ENCODE results near the gene ZDHHC5. TPM values are rescaled to one million over a fixed set of nuclear protein-coding genes. Genes with fewer than 3 reads are reported as not detected.
"Not testable (repeated sequence)": the region's sequence is repeated elsewhere in the genome, so short reads cannot be mapped to it uniquely, and the experiment has no call there.

ZDHHC5 gene
- total RNA-seq, 2 donors from 2014 or later = 62.8 to 62.9 TPM

DNA sequence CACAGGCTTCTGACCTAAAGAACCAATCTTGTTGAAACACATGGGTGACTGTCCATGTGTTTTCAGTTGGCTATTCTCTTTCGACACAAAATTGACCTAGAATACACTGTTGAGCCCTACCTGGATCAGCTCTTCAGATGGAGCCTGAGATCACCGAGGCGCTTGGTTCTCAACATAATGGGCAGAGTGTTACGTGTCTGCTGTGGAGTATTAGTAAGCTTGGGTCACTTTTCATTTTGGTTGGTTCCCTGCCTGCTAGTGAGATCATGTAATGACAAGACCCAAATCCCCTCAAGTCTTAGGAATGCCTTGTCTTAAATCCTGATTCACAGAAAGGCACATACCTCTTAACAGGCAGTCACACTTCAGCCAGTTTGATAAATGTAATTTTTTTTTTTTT lies 35.4 kb downstream of the ZDHHC5 start:
- no peak overlapping the region for H3K4me3 Mint-ChIP-seq
- no peak for ATAC-seq (replicated peaks in 1 of 2)
- H3K9me3 Mint-ChIP-seq = no peaks in the 10 kb centered on the region
- H3K4me1 Mint-ChIP-seq (ENCODE audit: low read depth) = peaks cover 9% of the 10 kb centered on the region
- H3K27ac Mint-ChIP-seq = peak overlapping the region; percentile 48
- DNase-seq = no peak
- no peaks in the 10 kb centered on the region for H3K27me3 Mint-ChIP-seq (ENCODE audit: low read depth)
- peaks cover 4 to 11% of the 10 kb centered on the region in 2 donors for H3K36me3 Mint-ChIP-seq (ENCODE audit: insufficient read depth in 2 of 2)

DNA sequence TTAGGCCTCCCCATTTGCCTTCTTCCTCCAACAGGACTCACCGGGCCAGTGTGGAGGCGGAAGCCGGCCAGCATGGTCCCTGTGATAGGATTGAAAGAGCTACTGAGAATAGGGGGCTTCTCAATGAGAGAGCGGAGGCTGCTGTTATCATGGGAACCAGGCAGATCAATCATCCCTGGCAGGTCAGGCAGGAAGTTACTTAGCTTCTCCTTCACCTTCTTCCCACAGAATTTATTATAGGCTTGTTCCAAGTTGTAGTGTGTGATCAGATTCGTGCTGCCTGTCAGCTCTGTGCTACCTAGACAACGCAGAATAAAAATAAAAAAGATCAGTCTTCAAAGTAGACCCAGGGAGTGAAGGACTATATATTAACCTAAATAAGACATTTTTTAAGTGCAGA lies 37.0 kb downstream of the ZDHHC5 start:
- no peak for ATAC-seq (replicated peaks in 1 of 2)
- peak overlapping the region; percentile 54 for H3K27ac Mint-ChIP-seq
- H3K4me1 Mint-ChIP-seq (ENCODE audit: low read depth) = peaks cover 22% of the 10 kb centered on the region
- DNase-seq = no peak
- H3K36me3 Mint-ChIP-seq (ENCODE audit: insufficient read depth in 2 of 2) = peaks cover 2 to 5% of the 10 kb centered on the region in 2 donors
- no peaks in the 10 kb centered on the region for H3K9me3 Mint-ChIP-seq
- H3K27me3 Mint-ChIP-seq (ENCODE audit: low read depth) = no peaks in the 10 kb centered on the region
- H3K4me3 Mint-ChIP-seq = no peak overlapping the region

DNA sequence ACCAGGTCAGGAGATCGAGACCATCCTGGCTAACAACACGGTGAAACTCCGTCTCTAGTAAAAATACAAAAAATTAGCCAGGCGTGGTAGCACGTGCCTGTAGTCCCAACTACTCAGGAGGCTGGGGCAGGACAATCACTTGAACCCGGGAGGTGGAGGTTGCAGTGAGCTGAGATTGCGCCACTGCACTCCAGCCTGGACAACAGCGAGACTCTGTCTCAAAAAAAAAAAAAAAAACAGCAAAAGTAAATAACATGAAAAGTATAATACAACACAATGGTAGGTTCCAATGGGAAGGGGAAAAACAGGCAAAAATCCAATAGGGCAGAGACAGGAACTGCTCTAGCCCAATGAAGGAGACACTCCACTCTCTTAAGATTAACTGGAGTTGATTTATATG lies 37.5 kb downstream of the ZDHHC5 start:
- not testable (repeated sequence) for H3K27me3 Mint-ChIP-seq (ENCODE audit: low read depth); H3K4me3 Mint-ChIP-seq; H3K36me3 Mint-ChIP-seq (ENCODE audit: insufficient read depth in 2 of 2); DNase-seq; ATAC-seq (replicated peaks in 1 of 2); H3K9me3 Mint-ChIP-seq
- H3K27ac Mint-ChIP-seq = peak overlapping the region; percentile 81
- H3K4me1 Mint-ChIP-seq (ENCODE audit: low read depth) = peaks cover 27% of the 10 kb centered on the region

DNA sequence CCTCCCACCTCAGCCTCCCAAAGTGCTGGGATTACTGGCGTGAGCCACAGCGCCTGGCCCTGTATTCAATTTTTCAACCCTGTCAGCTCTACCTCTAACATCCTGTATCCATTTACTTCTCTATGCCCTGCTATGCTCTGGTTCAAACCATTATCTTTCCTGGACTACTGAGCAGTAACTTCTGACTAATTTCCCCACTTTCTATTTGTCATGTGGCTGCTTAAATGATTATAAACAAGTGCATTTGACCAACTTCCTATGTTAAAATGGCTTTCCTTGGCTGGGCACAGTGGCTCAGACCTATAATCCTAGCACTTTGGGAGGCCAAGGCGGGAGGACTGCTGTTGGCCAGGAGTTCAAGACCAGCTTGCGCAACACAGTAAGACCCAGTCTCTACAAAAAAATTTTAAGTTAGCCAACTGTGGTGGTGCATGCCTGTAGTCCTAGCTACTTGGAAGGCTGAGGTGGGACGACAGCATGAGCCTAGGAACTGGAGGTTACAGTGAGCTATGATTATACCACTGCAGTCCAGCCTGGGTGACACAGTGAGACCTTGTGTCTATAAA lies 42.0 kb downstream of the ZDHHC5 start:
- Mint-ChIP-seq H3K4me1 (ENCODE audit: low read depth) (peaks cover 54% of the 10 kb centered on the region), H3K4me3 (peak overlapping the region; percentile 91 to 97)

DNA sequence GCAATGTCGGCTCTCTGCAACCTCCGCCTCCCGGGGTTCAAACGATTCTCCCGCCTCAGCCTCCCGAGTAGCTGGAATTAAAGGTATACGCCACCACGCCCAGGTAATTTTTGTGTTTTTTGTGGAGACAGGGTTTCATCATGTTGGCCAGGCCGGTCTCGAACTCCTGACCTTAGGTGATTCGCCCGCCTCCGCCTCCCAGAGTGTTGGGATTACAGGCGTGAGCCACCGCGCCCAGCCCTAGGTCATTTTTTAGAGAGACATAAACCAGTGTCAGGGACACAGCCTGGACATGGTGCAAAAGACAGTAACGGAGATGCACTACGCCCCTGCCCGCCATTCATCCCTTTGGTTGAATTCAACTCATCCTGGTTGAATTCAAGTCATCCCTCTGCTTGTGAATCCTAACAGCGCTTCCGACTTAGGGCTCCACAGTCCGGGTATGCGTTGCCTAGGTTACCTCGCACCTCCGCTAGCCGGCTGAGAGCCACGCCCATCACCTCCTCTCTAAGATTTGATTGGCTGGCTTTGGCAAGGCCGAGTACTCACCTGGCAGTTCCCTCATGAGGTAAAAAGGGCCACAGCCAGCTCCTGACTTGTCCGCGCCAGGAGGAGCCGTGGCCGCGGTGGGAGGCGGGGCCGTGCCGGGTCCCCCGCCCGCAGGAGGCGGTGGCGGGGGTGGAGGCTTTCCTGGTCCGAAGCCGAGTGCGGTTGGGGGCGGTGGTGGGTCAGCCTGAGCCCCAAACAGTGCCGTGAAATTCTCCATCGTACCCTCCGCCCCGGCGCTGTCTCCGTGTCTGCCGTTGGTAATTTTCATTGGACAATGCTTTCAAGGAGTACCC lies 43.7 kb downstream of the ZDHHC5 start, which contains the start of gene MED19:
Gene MED19, minus strand, starts transcription at position 802 of the 842 bp plus-strand sequence. Its CDS starts 36 bp downstream, at position 766.
- DNase-seq (peak; percentile 75 to 84), ATAC-seq (replicated peaks in 1 of 2) (peak; percentile 60 to 62)
- Mint-ChIP-seq H3K27ac (peak within 1 kb of the TSS; percentile 94), H3K36me3 (ENCODE audit: insufficient read depth in 2 of 2) (peaks cover 4 to 7% of the 10 kb centered on the region in 2 donors), H3K27me3 (ENCODE audit: low read depth) (no peaks in the 10 kb centered on the region), H3K9me3 (no peaks in the 10 kb centered on the region), H3K4me1 (ENCODE audit: low read depth) (peaks cover 54% of the 10 kb centered on the region), H3K4me3 (peak within 1 kb of the TSS; percentile 91 to 97)

More for the DNA sequence above, 42.0 kb downstream of the ZDHHC5 start:
- Mint-ChIP-seq H3K9me3 (no peaks in the 10 kb centered on the region), H3K27me3 (ENCODE audit: low read depth) (no peaks in the 10 kb centered on the region), H3K27ac (peak overlapping the region; percentile 85), H3K36me3 (ENCODE audit: insufficient read depth in 2 of 2) (peaks cover 4 to 7% of the 10 kb centered on the region in 2 donors)
- DNase-seq (no peak), ATAC-seq (replicated peaks in 1 of 2) (no peak)

DNA sequence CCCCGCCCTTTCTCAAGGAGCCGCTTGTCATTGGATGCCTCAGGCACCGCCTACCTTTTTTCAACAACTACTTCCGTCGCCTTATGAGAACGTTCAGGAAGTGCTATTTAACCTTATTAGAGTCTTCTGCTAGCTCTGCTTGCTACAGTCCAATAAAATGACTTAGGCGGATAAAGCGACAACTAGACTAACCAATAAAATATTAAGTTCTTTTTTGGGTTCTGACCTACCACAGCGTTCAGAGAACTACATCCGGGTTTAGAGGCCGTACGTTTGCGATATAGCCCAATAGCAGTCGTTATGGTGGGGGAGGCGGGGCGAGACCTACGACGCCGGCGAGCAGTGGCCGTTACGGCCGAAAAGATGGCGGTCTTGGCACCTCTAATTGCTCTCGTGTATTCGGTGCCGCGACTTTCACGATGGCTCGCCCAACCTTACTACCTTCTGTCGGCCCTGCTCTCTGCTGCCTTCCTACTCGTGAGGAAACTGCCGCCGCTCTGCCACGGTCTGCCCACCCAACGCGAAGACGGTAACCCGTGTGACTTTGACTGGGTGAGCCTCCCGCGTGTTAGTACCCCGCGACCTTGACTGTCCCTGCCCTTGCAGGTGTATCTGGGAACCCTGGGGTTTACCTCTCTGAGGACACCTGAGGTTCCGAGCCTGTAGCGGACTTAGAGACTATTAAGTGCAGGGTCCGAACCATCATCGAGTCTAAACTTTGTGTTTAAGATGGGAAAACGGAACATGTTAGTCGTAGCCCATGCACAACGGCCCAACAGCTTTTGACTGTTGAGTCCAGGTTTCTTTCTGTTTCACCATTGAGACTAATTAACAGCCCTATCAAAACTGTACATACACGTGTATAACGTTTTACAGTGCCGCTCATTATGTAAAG lies 44.6 kb downstream of the ZDHHC5 start, which contains the start of gene TMX2:
Gene TMX2, plus strand, starts transcription at position 338 of the 895 bp plus-strand sequence. Its CDS starts 26 bp downstream, at position 364.
- Mint-ChIP-seq H3K9me3 (no peaks in the 10 kb centered on the region), H3K27ac (peak within 1 kb of the TSS; percentile 94)

DNA sequence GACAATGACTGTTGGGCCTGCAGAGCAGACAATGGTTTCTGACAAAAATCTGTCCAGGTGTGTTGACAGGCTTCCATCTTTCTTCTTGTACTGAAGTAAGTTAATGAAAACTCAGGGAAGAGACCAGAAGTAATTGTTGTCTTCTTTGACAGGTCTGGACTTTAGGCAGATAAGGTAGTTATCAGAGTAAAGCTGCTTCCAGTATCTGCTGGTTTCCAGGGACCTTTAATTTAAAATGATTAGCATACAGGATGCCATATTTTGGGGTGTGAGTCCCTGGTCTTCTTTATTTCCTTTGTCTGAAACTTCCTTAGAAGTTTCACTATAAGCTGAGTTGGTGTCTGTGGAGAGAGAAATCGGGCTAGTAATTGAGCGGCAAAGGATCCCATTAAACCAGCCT lies 45.9 kb downstream of the ZDHHC5 start:
- peak overlapping the region; percentile 91 to 97 for H3K4me3 Mint-ChIP-seq
- peaks cover 42% of the 10 kb centered on the region for H3K4me1 Mint-ChIP-seq (ENCODE audit: low read depth)
- H3K9me3 Mint-ChIP-seq = no peaks in the 10 kb centered on the region
- DNase-seq = no peak
- peaks cover 7 to 9% of the 10 kb centered on the region in 2 donors for H3K36me3 Mint-ChIP-seq (ENCODE audit: insufficient read depth in 2 of 2)
- H3K27me3 Mint-ChIP-seq (ENCODE audit: low read depth) = no peaks in the 10 kb centered on the region
- peak overlapping the region; percentile 82 for H3K27ac Mint-ChIP-seq
- ATAC-seq (replicated peaks in 1 of 2) = no peak

More for the DNA sequence above, 44.6 kb downstream of the ZDHHC5 start, which contains the start of gene TMX2:
- peak; percentile 91 to 93 for DNase-seq
- H3K4me1 Mint-ChIP-seq (ENCODE audit: low read depth) = peaks cover 52% of the 10 kb centered on the region
- ATAC-seq (replicated peaks in 1 of 2) = peak; percentile 92
- H3K36me3 Mint-ChIP-seq (ENCODE audit: insufficient read depth in 2 of 2) = peaks cover 4 to 7% of the 10 kb centered on the region in 2 donors
- H3K4me3 Mint-ChIP-seq = peak within 1 kb of the TSS; percentile 91 to 97
- no peaks in the 10 kb centered on the region for H3K27me3 Mint-ChIP-seq (ENCODE audit: low read depth)

DNA sequence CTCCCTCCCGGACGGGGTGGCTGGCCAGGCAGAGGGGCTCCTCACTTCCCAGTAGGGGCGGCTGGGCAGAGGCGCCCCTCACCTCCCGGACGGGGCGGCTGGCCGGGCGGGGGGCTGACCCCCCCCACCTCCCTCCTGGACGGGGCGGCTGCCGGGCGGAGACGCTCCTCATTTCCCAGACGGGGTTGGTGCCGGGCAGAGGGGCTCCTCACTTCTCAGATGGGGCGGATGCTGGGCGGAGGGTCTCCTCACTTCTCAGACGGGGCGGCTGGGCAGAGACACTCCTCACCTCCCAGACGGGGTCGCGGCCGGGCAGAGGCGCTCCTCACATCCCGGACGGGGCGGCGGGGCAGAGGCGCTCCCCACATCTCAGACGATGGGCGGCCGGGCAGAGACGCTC lies 48.8 kb downstream of the ZDHHC5 start:
- ATAC-seq (replicated peaks in 1 of 2) = not testable (repeated sequence)

DNA sequence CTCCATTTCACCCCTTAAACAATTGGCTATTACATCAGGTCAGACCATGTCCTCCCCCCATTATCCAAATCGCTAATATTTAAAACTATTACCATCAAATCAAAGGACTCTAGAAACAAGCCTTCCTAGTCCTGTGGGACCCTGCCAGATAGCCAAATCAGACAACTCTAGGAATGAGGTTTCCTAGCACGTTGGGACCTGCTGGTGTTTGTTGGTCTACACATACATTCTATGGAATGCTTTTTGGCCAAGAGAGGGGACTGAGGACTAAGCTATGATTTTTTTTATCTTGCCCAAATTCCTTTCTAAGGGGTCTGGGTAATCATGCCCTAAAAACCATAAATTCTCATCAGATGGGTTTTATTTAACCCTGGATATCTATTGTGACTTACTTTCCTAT lies 59.3 kb downstream of the ZDHHC5 start:
- peaks cover 1 to 2% of the 10 kb centered on the region in 2 donors for H3K36me3 Mint-ChIP-seq (ENCODE audit: insufficient read depth in 2 of 2)
- H3K4me3 Mint-ChIP-seq = no peak overlapping the region
- no peak for ATAC-seq (replicated peaks in 1 of 2)
- peaks cover 24% of the 10 kb centered on the region for H3K4me1 Mint-ChIP-seq (ENCODE audit: low read depth)
- no peak for DNase-seq
- H3K27me3 Mint-ChIP-seq (ENCODE audit: low read depth) = no peaks in the 10 kb centered on the region
- peak overlapping the region; percentile 30 for H3K27ac Mint-ChIP-seq
- H3K9me3 Mint-ChIP-seq = no peaks in the 10 kb centered on the region

More for the DNA sequence above, 48.8 kb downstream of the ZDHHC5 start:
- not testable (repeated sequence) for DNase-seq; H3K27ac Mint-ChIP-seq; H3K9me3 Mint-ChIP-seq; H3K4me3 Mint-ChIP-seq; H3K27me3 Mint-ChIP-seq (ENCODE audit: low read depth)
- Mint-ChIP-seq H3K4me1 (ENCODE audit: low read depth) (peaks cover 15% of the 10 kb centered on the region), H3K36me3 (ENCODE audit: insufficient read depth in 2 of 2) (peaks cover 5 to 13% of the 10 kb centered on the region in 2 donors)

DNA sequence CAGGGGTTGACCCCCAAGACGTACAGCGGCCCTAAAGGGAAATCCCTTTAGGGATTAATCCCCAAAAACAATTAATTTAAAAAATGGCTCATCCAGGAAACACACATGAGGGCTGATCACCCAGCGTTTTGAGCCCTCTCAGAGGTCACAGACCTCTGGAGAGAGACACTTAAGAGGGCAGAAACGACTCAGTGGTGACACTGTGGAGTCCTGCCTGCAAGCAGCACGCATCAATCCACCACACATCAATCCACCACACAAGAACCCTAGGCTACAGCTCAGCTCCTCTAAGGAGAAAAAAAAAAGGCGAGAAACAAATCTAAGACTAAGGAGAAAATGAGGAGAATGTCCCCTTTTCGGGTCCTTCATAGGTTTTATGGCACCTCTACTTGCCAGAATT lies 60.9 kb downstream of the ZDHHC5 start:
- Mint-ChIP-seq H3K9me3 (no peaks in the 10 kb centered on the region), H3K27ac (peak overlapping the region; percentile 42), H3K4me1 (ENCODE audit: low read depth) (peaks cover 24% of the 10 kb centered on the region), H3K27me3 (ENCODE audit: low read depth) (no peaks in the 10 kb centered on the region), H3K36me3 (ENCODE audit: insufficient read depth in 2 of 2) (peaks cover 1 to 2% of the 10 kb centered on the region in 2 donors), H3K4me3 (no peak overlapping the region)
- DNase-seq = no peak
- no peak for ATAC-seq (replicated peaks in 1 of 2)

DNA sequence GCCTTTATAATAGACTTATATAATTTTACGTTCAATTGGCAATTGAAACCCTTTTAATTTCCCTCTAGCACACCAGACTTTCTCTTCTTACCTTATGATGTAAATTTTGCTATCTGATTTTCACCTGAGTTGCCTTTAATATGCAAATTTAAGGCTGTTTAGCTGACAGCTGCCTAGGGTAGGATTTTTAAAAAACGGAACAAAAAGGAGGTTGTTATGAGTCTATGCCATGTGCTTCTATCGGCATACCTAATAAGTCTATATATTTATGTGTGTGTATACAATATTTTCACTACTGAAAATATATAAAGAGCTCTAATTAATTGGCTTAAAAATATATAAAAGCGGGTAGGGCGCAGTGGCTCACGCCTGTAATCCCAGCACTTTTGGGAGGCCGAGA lies 61.6 kb downstream of the ZDHHC5 start:
- H3K36me3 Mint-ChIP-seq (ENCODE audit: insufficient read depth in 2 of 2) = peaks cover 1 to 2% of the 10 kb centered on the region in 2 donors
- H3K27me3 Mint-ChIP-seq (ENCODE audit: low read depth) = no peaks in the 10 kb centered on the region
- no peak for ATAC-seq (replicated peaks in 1 of 2)
- H3K4me3 Mint-ChIP-seq = no peak overlapping the region
- no peak for DNase-seq
- H3K4me1 Mint-ChIP-seq (ENCODE audit: low read depth) = peaks cover 24% of the 10 kb centered on the region
- no peak overlapping the region for H3K27ac Mint-ChIP-seq
- no peaks in the 10 kb centered on the region for H3K9me3 Mint-ChIP-seq

DNA sequence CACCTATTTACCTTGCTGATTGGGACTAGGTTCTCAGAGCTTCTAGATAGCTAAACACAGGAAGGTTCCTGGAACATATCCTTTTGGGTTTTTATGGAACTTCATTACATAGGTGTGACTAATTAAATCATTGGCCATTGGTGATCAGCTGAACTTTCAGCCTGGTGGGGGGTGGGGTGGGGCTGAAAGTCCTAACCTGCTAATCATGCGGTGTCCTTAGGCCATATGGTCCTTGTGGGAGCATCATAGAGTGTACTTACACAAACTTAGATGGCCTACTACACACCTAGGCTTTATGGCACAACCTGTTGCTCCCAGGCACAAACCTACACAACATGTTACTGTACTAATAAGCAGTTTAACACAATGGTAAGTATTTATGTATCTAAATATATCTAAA lies 64.7 kb downstream of the ZDHHC5 start:
- peaks cover 0 to 2% of the 10 kb centered on the region in 2 donors for H3K36me3 Mint-ChIP-seq (ENCODE audit: insufficient read depth in 2 of 2)
- no peaks in the 10 kb centered on the region for H3K27me3 Mint-ChIP-seq (ENCODE audit: low read depth)
- H3K4me1 Mint-ChIP-seq (ENCODE audit: low read depth) = peaks cover 16% of the 10 kb centered on the region
- no peak overlapping the region for H3K27ac Mint-ChIP-seq
- no peak for ATAC-seq (replicated peaks in 1 of 2)
- no peak overlapping the region for H3K4me3 Mint-ChIP-seq
- no peak for DNase-seq
- no peaks in the 10 kb centered on the region for H3K9me3 Mint-ChIP-seq

Data from activated T-cell treated with anti-CD3 and anti-CD28 coated beads, Interleukin-2, amount 50 U/mL, for 72 hours (primary cell).